Sciatic nerve (tissue), 2 donors: ENCODE data around the gene CPSF2. TPM values are rescaled to one million over a fixed set of nuclear protein-coding genes. Genes with fewer than 3 reads are reported as not detected.

Experiments used
- ATAC-seq: fragments of 200-7000 bp; cut with Tn5 transposase; one replicate; pipeline ENCODE4 v1.9.1; 2020; ENCODE audit warnings: mild to moderate bottlenecking, moderate library complexity
- DNase-seq: peaks from one replicate; pipeline ENCODE4 v3.0.0-alpha.2; 2020; ENCODE audit warnings: low spot score
- intact Hi-C: fragments of 100-400 bp; cut with DNase I; formaldehyde crosslinking; loops from one replicate; pipeline ENCODE4 v1.14.2; 2022
- total RNA-seq: library from RNA; stranded (reverse); fragmentation: NEBNext Ultra II Directional; extraction: Animal tissue kit (Norgen Biotek cat#: 25700); gene quantifications from one replicate; pipeline ENCODE4 v1.2.1, GENCODE V29; 2021
- donor health status: DM: no; HTN: no; CAD: no.
- donor health status: DM: no; HTN: no; CAD: no.

Gene CPSF2
- total RNA-seq, 1 donor from 2014 or later, result 43.0 TPM

DNA sequence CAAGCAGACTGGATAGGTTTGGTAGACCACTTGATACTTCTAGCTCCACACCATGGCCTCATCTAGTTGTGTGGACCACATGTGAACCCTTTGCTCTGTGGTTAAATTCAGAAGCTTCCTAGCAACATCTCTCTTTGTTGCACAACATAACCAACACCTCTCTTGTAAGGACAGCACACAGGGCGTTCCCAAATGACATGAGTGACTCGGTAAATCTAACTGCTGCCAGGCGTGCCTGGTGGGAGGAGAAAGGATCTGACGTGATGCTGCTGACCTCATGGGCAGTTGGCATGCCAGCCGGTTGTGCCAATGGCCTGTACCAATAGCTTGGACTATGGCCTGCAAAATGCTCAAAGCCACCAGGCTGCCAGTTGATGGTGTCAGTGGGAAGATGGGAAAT lies 93.8 kb downstream of the CPSF2 start:
- intact Hi-C loops, result no loop called here
- no peak for DNase-seq
- no peak for ATAC-seq

DNA sequence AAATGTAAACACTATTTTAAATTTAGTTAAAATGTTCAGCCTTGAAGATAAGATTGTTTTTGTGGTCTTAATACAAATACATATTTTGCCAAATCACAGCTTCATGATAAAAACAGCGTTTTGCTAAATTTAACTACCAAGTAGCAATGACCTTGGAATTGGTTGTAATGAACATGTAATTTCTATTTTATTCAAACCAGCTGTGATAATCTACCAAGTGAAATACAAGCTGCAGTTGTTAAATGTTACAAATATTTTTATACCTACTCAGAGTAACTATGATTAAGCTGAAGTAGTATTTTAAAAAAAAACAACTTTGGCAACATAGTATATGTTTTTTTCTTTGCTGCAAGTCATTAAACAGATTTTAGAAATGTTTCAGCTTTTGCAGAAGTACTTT lies 96.2 kb downstream of the CPSF2 start:
- no peak for DNase-seq
- peak; percentile 56 for ATAC-seq
- intact Hi-C loops, result no loop called here

Other genes starting within 250 kb of the CPSF2 start
- gene FBLN5, start 174.3 kb upstream of the CPSF2 start, total RNA-seq, result 172 TPM
- 80.5 TPM for gene TRIP11, start 81.9 kb upstream of the CPSF2 start, total RNA-seq
- 65.6 TPM for gene ATXN3, start 15.4 kb upstream of the CPSF2 start, total RNA-seq
- 84.9 TPM for gene NDUFB1, start 263 bp upstream of the CPSF2 start, total RNA-seq
- 3.6 TPM for gene SLC24A4, start 201.2 kb downstream of the CPSF2 start, total RNA-seq